PFSK-1 (cell line): ENCODE measurements around the gene KDM5B.

Experiments used
- FOXP2 ChIP-seq: optimal IDR thresholded peaks from 2 replicates; pipeline ENCODE3; 2011; ENCODE audit warnings: borderline replicate concordance, control low read depth, inconsistent platforms; ENCODE audit not compliant: insufficient read depth; ENCODE audit errors: extremely low read length, extremely low read depth
- POLR2AphosphoS5 ChIP-seq: IDR thresholded peaks from 2 replicates; pipeline ENCODE4 v1.6.1; 2012; ENCODE audit warnings: low read depth, mild to moderate bottlenecking, control low read depth, low read length, moderate library complexity
- SIN3A ChIP-seq: IDR thresholded peaks from 2 replicates; pipeline ENCODE4 v1.6.1; 2012; ENCODE audit warnings: mild to moderate bottlenecking, low read length, moderate library complexity, borderline replicate concordance; ENCODE audit not compliant: insufficient read depth
- TAF1 ChIP-seq: IDR thresholded peaks from 2 replicates; pipeline ENCODE4 v1.6.1; 2012; ENCODE audit warnings: low read length, control low read depth, borderline replicate concordance; ENCODE audit not compliant: insufficient read depth
- TF ChIP-seq, protein P1 (sequence below), 2 experiments: IDR thresholded peaks; 2 replicates each; pipeline versions ENCODE4 v1.6.1 to v1.8.0; 2011 to 2012; ENCODE audit warnings: low read depth in 2 of 2, low read length in 2 of 2, control low read depth in 1 of 2, inconsistent platforms in 1 of 2, mild to moderate bottlenecking in 1 of 2, moderate library complexity in 1 of 2; ENCODE audit not compliant: insufficient read depth in 1 of 2

The KDM5B gene

DNA sequence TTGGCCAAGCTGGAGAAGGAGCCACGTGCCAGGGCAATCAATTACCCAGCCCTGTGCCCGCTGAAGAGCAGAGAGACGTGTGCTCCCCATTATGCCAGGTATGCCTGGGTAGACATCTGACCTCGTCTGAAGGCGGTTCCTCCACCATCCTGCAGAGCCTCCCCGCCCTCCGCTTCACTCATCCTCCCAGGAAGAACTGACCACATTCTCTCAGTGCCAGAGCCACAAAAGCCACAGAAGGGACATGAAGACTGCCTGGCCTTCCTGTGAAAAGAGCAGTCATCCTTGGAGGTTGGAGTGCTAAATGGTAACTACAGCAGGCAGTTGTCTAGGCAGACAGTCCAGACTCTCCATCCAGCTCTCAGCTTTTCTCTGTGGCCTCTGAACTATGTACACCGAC is 109.9 kb downstream of the KDM5B start:
- TF ChIP-seq TAF1, result no peak
- TF ChIP-seq FOXP2, result no peak
- no peak for TF ChIP-seq POLR2AphosphoS5
- TF ChIP-seq SIN3A, result no peak
- TF ChIP-seq, protein P1, sequence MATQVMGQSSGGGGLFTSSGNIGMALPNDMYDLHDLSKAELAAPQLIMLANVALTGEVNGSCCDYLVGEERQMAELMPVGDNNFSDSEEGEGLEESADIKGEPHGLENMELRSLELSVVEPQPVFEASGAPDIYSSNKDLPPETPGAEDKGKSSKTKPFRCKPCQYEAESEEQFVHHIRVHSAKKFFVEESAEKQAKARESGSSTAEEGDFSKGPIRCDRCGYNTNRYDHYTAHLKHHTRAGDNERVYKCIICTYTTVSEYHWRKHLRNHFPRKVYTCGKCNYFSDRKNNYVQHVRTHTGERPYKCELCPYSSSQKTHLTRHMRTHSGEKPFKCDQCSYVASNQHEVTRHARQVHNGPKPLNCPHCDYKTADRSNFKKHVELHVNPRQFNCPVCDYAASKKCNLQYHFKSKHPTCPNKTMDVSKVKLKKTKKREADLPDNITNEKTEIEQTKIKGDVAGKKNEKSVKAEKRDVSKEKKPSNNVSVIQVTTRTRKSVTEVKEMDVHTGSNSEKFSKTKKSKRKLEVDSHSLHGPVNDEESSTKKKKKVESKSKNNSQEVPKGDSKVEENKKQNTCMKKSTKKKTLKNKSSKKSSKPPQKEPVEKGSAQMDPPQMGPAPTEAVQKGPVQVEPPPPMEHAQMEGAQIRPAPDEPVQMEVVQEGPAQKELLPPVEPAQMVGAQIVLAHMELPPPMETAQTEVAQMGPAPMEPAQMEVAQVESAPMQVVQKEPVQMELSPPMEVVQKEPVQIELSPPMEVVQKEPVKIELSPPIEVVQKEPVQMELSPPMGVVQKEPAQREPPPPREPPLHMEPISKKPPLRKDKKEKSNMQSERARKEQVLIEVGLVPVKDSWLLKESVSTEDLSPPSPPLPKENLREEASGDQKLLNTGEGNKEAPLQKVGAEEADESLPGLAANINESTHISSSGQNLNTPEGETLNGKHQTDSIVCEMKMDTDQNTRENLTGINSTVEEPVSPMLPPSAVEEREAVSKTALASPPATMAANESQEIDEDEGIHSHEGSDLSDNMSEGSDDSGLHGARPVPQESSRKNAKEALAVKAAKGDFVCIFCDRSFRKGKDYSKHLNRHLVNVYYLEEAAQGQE (IDR thresholded peaks at IDR 0.05; ENCODE audit: insufficient read depth in 1 of 2, low read depth in 2 of 2, low read length in 2 of 2), result no peak

- no peak for TF ChIP-seq SIN3A
- TF ChIP-seq POLR2AphosphoS5, result no peak
- no peak for TF ChIP-seq TAF1
Observed at GRCh38 chr1:202697038-202697437, 111.2 kb downstream of the KDM5B start.

DNA sequence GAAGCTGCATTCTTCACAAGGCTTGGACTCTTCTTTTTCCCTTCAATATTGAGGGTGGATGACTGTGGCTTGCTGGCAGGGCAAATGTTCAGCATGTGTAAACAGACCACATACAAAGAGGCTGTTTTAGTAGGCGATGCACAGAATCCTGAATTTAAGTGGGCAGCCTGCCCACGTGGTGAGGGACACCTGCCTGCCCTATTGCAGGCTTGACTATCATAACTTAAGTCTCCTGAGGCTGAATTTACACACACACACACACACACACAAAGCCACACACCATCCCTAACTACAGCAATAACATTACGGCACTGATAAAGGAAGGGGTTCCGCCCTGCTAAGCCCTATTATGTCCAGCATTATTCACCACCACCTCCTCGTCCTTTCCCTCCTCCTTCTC is 113.9 kb downstream of the KDM5B start:
- TF ChIP-seq POLR2AphosphoS5 (no peak), TAF1 (no peak), FOXP2 (no peak), SIN3A (no peak)
- TF ChIP-seq, protein P1 (IDR thresholded peaks at IDR 0.05; ENCODE audit: insufficient read depth in 1 of 2, low read depth in 2 of 2, low read length in 2 of 2), result no peak

DNA sequence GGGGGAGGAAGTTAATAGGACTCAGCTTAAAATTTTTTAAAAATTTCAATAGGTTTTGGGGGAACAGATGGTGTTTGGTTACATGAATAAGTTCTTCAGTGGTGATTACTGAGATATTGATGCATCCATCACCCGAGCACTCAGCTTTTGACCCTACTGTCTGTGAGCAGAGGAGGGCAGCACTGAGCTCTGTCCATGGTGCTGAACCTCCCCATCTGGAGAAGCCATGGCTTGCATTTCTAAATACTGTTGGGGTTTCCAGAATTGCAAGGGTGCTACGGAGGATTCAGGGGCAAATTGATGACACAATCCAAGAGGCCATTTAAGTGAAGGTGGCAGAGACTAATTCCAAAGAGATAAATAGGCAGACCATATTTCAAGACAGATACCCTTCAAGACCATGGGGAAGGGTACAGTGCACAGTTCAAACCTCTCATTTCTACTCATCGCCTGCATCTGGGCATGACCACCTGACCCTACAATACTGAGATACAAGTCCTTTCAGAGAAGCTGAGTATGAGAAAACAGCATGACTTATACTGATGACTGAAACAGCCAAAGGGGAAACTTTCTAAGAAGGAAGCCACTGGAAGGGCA is 115.2 kb downstream of the KDM5B start:
- TF ChIP-seq, protein P1 (IDR thresholded peaks at IDR 0.05; ENCODE audit: insufficient read depth in 1 of 2, low read depth in 2 of 2, low read length in 2 of 2), result peak; percentile 96 to 98
- TF ChIP-seq POLR2AphosphoS5 (no peak), TAF1 (no peak), FOXP2 (no peak), SIN3A (peak; percentile 66; the same call in 1 of the 2 replicates)

DNA sequence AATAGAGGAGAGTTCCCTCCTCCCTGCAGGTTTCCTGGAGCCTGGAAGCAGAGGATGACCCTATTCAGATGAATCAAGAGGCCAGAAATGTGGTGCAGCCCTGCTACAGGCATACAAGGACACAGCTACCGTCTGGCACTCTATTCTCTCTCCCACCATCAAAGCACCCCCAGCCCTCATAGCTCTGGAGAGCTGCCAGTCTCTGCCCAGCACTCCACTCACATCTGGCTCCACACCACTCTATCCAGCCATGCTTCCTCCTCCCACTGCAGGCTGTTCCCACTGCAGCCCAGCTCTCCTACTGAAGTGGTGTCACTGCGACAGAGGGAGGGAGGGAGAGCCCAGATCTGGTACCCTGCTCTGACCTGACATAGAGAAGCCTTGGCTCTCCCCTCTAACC is 116.4 kb downstream of the KDM5B start:
- no peak for TF ChIP-seq FOXP2
- no peak for TF ChIP-seq SIN3A
- TF ChIP-seq TAF1, result no peak
- no peak for TF ChIP-seq POLR2AphosphoS5
- TF ChIP-seq, protein P1 (IDR thresholded peaks at IDR 0.05; ENCODE audit: insufficient read depth in 1 of 2, low read depth in 2 of 2, low read length in 2 of 2), result no peak
